Measurements from ENCODE around the gene TSPAN31.
"Not testable (repeated sequence)": the region's sequence is repeated elsewhere in the genome, so short reads cannot be mapped to it uniquely, and the experiment has no call there.

The TSPAN31 gene

GRCh38 chr12:57712701-57713100 is 32.1 kb upstream of the TSPAN31 start:
- TF ChIP-seq CTCF (IDR thresholded peaks at IDR 0.05; ENCODE audit: low read depth, low read length), result no peak
- DNase-seq (ENCODE audit: extremely low read depth, low read depth), result no peak

- DNase-seq (ENCODE audit: extremely low read depth, low read depth), result no peak
- no peak for TF ChIP-seq CTCF (IDR thresholded peaks at IDR 0.05; ENCODE audit: low read depth, low read length)
These were observed 31.6 kb upstream of the TSPAN31 start for GRCh38 chr12:57713209-57713608.

DNA sequence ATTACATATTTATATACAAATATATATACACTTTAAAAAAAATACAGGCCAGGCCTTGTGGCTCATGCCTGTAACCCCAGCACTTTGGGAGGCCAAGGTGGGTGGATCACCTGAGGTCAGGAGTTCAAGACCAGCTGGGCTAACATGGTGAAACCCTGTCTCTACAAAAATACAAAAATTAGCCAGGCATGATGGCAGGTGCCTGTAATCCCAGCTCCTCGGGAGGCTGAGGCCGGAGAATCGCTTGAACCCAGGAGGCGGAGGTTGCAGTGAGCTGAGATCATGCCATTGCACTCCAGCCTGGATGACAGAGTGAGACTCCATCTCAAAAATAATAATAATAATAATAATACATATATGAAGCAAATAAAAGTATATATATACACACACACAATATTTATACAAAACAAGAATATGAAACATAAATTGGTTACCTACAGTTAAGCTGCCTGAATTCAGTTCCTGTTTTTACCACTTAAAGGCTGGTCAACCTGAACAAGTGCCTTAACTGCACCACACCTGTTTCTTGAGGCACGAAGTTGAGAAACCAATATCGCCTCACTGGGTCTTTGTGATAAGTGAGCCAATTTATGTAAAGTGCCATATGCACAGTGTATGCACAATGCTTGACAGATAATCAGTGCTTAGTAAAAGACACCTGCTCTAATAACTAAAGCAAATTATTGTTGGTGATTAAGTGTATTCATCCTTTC is 29.6 kb upstream of the TSPAN31 start:
- DNase-seq (ENCODE audit: extremely low read depth, low read depth), result not testable (repeated sequence)

- no peak for DNase-seq (ENCODE audit: extremely low read depth, low read depth)
- no peak for TF ChIP-seq CTCF (IDR thresholded peaks at IDR 0.05; ENCODE audit: low read depth, low read length)
These were observed 29.1 kb upstream of the TSPAN31 start for GRCh38 chr12:57715786-57716185.

- no peak for DNase-seq (ENCODE audit: extremely low read depth, low read depth)
- TF ChIP-seq CTCF (IDR thresholded peaks at IDR 0.05; ENCODE audit: low read depth, low read length), result no peak
These were observed 28.5 kb upstream of the TSPAN31 start for GRCh38 chr12:57716305-57716704.

- no peak for DNase-seq (ENCODE audit: extremely low read depth, low read depth)
- TF ChIP-seq CTCF (IDR thresholded peaks at IDR 0.05; ENCODE audit: low read depth, low read length), result no peak
These were observed 27.7 kb upstream of the TSPAN31 start for GRCh38 chr12:57717131-57717530.

DNA sequence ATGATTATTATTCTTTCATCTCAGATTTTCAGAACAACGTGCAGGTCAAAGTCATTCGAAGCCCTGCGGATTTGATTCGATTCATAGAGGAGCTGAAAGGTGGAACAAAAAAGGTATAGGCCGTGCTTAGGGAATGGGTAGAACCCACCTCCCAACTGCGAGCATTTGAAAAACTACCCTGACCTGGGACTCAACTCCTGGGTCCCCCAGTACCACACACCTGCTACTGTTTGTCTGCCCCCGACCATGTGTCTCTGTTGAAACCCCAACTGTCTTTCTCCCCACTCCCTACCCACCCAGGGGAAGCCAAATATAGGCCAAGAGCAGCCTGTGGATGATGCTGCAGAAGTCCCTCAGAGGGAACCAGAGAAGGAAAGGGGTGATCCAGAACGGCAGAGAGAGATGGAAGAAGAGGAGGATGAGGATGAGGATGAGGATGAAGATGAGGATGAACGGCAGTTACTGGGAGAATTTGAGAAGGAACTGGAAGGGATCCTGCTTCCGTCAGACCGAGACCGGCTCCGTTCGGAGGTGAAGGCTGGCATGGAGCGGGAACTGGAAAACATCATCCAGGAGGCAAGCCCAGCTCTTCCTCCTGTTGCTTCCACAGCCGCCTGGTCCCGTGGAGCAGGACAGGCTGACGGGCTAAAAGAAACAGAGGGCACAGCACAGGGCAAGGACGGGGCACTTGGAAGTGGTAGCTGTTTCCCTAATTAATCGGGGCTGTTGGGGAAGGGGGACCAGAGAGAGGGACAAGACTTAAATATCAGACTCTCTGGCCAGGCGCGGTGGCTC is 26.8 kb upstream of the TSPAN31 start:
- no peak for TF ChIP-seq CTCF (IDR thresholded peaks at IDR 0.05; ENCODE audit: low read depth, low read length)
- no peak for DNase-seq (ENCODE audit: extremely low read depth, low read depth)
